HG03025 (cell line): ENCODE measurements around the gene SH3PXD2B.

ENCODE experiments used
- ATAC-seq: cut with Tn5 transposase; IDR thresholded peaks from one replicate; pipeline ENCODE4 v1.9.1; 2021; ENCODE audit warnings: mild to moderate bottlenecking, moderate library complexity; ENCODE audit not compliant: unreplicated experiment, low FRiP score

Gene SH3PXD2B

DNA sequence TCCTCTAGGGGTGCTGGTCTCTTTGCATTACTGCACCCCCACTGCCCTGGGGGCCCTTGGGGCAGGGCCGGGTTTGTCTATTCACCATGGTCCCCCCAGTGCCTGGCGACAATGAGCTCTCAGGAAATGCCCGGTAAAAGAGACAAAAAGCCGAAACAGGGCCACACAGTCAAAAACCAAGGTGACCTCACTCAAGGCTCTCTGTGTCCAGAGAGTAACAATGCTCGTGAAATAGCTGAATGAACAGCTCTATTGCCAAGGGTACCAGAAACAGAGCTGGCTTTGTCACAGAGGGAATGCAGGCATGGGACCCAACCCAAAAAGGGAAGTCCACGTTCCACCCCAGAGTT is 16.0 kb downstream of the SH3PXD2B start:
- ATAC-seq = no peak

DNA sequence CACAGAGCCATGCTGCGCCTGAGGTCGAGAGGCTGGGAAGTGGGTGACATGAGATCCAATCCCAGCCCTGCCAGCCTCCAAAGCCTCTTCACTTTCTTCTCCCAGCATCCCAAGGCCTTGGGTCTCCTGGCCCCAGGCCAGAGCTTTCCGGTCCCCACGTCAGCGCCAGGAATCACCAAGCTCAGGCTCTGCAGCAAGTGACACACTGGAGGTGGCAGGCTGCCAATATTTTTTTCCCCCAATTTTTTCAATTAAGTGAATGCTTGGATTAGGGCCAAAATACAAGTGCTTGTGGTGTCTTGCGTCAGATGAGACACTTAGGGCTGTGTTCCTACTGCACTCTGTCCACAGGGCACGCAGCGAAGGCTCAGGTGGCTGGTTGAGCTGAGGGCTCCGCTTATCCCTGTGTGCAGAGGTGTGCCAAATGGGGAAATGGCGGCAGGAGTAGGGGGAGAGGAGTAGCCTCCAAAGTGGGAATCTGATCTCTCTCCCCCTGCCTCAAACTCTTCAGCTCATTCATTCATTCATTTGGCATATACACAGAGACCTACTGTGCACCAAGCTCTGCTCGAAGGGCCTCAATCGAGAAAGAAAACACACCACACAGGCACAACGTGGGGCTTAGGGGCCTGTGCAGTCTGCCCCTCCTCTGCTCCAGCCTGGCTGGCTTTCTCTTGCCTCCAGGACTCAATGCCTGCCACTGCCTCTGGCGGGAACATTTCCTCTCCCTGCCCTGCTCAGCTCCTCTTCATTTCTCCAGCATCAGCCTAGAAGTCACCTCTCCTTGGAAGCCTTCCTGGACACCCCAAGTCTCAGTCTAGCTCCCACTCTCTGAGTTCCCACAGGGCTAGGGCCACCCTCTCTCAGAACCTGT is 16.6 kb downstream of the SH3PXD2B start:
- ATAC-seq = no peak

DNA sequence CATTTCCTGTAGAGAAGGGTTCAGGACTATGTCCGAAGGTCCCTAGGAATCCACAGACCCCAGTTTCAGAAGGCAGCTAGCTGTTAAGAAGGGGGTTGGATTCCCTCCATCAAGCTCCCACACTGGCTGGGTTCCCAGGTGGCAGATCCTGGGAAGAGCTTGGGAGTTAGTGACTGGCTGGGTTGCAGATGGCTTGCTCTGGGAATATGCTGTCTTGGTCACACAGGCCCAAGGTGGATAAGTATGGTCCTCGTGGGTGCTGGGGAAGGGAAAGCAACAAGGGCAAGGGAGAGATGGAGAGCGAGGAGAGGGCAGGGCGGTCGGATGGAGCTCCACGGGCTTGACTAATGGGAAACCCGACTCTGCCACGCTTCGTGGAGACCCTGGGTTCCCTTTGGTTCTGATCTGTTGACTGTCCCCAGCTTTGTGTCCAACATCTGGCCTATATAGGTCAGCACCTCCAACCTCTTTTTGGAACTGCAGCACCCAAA is 17.4 kb downstream of the SH3PXD2B start:
- no peak for ATAC-seq

DNA sequence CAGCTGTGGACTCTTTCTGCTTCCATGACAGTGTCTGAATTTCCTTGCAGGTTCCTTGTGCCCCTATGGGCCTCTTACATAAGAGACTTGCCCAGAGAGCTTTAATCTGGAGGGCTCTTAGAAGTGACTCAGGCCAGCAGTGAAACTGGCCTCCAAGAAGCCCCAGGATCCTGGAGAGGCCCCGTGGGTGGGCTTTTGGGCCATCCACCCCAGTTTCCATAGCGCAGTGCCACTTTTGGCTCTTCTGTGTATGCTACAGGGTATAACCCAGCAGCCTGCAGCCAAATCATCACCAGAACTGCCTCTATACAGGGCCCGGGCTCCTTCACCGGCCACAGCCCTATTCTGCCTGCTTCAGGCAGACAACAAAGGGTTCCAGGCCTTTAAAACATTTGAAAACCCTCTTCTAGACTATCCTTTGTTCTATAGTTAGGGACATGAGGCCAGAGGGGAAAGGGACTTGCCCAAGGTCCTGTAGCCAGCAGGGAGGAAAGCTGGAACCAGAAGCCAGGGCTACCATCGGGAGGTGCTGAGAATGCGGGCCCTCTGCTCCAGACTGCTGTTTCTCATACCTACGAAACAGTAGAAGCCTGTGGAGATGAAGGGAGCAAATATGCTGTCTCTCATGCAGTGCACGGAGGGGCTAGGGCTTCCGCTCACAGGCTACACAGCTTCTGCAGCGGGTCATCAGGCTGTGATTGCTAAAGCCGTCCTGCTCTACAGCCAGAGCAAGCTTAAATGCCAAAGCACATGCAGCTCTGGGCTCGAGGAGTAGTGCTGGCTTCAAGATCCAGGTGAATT is 18.0 kb downstream of the SH3PXD2B start:
- no peak for ATAC-seq

DNA sequence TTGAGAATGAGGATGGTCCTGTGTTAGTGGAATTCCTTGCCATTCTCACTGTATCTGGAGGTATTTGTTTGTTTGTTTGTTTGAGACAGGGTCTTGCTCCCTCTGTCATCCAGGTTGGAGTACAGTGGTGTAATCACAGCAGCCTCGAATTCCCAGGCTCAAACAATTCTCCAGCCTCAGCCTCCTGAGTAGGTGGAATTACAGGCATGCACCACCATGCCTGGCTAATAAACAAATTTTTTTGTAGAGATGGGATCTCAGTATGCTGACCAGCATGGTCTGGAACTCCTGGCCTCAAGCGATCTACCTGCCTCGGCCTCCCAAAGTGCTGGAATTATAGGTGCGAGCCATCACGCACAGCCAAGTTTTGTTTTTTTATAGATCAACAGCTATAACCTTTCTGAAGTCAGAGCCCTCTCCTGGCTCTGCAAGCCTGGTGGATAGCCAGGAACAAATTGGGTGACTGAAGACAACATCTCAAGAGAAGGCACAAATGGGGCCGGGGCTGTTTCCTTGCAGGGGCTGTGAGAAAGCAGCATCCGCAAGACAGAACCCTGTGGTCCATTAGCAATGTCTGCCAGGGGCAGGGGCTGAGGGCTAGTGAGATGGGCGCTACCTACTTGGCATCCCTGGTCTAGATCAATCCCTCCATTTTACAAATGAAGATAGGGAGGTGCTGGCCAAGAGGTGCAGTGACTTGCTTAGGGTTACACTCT is 18.8 kb downstream of the SH3PXD2B start:
- ATAC-seq = no peak

DNA sequence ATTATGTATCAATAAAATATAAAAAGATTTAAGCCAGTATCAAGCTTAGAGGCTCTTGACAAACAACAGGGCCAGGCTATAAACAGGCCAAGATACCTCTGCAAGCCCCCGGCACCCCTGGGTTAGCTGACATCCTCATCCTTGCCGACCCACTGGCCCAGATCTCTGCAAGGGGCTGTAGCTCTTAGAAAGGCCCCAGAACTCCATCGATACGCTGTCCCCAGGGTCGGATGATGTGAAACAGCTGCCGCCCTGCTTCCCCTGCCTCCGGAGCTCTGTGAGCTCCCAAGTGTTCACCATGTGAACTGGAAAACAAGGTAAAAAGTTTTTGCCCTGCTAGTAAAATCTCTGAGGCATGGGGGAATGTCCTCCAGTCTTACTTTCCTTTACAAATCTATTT is 20.1 kb downstream of the SH3PXD2B start:
- ATAC-seq = no peak

DNA sequence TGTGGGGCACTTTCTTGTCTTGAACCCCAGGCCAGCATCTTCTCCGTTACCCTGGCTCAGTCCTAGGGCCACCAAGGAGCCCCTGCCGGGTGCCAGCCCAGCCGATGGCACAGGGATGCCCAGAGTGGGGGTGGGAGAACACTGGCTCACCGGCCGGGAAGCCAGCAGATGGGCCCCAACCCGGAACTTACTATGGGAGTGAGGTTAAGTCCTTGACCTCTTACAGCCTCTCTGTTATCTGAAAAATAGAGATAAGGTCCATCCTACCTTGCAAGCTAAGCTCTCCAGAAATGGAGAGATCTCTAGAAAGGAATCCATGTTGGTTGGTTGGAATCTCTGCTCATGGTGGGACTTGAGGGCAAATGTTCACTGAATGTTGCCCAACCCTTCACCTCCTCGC is 20.8 kb downstream of the SH3PXD2B start:
- ATAC-seq = no peak

DNA sequence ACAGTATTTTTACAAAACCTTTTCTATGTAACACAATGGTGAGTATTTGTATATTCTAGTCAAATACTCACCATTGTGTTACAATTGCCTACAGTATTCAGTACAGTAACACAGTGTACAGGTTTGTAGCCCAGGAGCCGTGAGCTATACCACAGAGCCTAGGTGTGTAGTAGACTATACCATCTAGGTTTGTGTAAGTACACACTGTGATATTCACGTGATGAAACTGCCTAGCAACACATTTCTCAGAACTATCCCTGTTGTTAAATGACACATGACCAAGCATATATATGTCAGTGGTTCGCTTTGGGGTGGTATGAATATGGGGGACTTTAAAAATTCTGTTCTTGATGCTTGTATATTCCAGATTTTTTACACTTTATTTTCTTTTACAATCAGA is 21.3 kb downstream of the SH3PXD2B start:
- ATAC-seq = no peak

DNA sequence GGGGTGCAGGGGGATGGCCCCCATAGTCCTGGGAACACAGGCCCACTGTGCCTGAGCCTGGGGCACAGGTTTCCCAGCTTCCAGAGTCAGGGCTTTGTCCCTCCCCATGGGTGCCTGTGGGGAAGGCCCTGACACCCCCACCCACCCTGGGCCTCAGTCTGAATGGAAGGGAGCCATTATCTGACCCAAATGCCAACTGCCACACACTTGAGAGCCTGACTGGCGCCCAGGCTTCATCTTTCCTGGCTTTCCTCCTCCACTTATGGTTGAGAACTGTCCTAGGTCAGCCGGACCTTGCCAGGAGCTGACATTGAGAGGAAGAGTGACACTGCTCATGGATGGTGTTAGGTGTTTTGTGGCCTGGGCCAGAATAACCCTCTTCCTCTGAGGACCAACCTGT is 24.0 kb downstream of the SH3PXD2B start:
- no peak for ATAC-seq

DNA sequence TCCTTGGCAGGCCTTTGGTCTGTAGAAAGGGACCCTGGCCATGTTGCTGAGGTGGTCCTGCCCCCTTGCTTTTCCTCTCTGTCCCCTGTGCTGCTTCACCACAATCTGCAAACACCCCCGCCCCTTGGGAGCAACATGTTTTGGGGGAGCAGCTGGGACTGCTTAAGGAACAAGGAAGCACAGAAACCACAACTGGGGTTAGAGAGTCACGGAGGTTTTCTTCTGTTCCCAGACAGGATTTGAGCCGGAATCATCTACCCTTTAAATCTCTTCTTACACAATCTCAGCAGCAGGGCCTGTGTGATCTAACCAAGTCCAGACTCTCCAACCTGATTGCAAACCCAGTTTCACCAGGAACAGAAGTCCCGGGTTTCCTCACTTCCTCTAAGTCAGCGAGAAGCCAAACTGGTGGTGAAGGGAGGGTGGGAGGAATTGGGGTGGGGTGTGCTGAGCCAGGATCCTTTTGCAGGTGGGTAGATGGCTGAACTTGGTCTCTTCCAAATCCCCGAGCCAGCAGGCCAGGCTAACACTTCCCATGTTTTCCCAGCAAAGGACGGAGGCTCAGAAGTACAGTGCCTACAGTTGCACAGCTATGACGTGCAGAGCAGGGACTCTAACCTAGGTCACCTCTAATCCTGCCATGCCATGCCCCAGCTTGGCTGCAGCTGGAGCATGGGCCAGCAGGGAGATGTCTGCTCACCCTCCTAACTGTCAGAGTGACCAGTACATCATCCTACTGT is 25.0 kb downstream of the SH3PXD2B start:
- no peak for ATAC-seq

DNA sequence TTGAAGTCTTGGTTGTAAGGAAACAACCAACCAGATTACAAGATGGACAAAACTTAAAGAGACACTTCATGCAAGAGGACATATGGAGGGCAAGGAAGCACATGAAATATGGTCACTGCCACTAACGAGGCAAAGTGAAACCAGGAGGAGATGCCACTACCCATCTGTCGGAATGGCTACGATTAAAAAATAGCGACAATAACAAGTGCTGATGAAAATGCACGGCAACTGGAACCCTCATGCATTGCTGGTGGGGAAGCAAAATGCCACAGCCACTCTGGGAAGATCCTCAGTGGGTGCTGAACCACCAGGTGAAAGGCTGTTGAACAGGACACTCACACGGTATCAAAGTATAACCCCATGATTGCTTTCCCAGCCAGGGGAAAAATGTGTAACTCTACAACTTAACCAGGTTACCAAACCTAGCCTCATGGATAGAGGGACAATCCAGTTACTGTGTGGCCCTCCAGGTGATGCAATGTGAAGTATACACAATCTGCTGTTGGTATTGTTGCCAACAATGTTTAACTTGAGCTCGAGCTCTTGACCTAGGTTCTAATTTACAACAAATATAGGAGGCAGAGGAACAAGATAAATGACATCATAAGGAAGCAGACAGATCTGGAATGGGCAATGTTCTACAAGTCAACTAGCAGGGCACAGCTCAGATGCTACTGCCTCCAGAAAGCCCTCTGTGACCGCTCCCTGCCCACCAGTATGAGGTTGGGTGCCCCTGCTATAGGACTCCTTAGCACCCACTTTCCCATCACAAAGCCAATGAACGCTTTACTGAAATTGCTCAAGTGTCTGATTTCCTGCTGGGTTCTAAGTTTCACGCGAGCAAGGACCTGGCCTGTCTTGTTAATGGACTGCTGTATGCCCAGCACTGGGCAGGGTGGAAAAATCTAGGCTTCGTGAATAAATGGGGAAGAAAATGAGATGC is 25.8 kb downstream of the SH3PXD2B start:
- ATAC-seq = no peak

DNA sequence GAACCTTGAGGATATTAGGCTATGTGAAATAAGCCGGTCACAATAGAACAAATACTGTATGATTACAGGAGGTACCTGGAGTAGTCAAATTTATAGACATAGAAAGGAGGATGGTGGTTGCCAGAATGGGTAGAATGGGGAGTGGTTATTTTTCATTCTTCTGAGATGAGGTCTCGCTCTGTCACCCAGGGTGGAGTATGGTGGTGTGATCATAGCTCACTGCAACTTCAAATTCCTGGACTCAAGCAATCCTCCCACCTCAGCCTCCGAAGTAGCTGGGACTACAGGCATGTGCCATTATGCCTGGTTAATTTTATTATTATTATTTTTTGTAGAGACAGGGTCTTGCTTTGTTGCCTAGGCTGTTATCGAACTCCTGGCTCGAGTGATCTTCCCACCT is 27.1 kb downstream of the SH3PXD2B start:
- no peak for ATAC-seq

DNA sequence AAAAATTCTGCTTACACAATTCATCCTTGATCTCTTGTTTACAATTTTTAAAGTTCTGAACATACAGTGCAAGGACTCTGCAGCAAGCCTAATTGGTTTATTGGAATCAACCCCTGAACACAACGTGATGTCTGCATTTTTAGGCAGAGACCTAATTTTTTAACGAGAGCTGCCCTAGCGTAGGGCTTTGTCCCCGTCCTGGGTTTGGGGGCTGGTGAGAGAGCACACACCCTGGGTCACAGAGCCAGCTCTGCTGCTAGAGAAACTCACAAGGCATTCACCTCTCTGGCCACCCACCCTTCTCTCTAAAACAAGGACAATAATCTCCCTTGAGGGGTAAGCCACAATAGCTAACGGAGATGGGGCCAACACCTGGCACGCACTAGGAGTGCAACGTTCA is 28.2 kb downstream of the SH3PXD2B start:
- ATAC-seq = no peak

DNA sequence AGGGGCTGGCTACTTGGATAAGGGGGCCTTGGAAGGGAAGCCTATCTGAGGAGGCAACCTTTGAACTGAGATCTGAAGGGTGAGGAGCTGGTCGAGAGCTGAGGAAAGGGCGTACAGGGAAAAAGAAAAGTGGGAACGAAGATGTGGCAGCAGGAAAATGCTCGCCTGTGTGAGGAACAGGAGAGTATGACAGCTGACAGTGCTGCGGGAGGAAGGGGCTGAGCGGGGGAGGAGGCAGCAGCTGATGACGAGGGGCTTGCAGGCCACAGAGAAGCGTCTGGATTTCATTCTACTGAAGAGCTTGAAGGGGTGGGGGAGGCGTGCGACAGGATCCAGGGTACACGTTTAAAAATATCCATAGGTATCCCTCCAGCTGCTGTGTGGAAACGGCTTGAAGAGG is 28.9 kb downstream of the SH3PXD2B start:
- no peak for ATAC-seq

DNA sequence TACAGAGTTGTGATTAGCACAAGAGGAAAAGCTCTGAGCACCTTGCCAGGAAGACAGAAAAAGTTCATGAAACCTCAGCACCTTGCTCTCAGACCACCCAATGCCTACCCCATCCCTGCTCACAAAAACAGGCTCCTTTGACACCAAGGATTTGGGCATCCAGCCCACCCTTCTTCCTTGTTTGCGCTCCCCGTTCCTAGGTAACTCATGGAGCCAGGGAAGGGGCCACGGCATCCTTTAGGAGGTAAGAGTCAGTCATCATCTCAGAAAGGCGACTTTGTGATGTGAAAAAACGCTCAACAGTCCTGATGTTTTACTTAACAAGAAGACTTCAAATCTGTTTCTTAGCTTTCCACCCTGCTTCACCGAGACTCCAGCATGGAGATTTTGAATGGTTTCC is 29.5 kb downstream of the SH3PXD2B start:
- ATAC-seq = no peak

DNA sequence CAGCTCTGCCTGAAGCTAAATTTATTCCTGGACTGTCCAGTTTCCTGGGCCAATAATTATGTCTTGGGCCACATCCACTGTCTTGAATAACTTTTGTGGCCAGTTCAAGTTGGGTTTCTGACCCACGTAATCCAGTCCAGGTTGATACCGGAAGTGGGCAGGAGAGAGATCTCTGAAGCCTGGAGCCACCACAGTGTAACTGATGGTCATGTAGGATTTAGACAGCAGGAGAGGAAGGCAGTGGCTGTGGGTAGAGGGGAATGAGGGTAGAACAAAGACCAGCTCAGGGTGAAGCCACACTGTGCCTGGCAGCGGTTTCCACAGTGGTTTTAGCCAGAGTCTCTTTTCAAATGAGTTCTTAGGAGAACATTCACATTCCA is 30.2 kb downstream of the SH3PXD2B start:
- ATAC-seq = no peak

DNA sequence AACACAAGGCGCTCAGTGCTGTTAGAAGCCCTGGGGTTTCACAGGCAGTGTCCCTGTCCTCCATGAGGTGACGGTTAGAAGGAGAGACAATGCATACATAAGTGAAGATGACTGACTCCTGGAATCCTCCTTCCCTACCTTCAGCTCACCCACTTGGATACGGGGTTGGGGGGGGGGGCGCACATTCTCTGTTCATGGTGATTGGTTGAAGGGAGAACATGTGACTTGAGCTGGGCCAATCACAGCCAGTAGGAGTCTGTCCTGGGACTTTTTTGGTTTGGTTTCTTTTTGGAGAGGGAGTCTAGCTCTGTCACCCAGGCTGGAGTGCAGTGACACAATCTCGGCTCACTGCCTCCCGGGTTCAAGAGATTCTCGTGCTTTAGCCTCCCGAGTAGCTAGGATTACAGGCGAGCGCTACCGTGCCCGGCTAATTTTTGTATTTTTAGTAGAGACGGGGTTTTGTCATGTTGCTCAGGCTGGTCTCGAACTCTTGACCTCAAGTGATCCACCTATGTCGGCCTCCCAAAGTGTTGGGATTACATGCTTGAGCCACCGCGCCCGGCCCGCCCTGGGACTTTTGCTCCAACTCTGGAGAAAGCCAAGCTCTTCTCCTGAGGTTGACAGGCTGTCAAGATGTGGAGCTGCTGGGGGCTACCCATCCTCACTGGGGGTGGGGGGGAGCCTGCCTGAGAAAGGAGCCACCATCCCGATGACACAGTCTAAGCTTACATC is 30.8 kb downstream of the SH3PXD2B start:
- no peak for ATAC-seq

DNA sequence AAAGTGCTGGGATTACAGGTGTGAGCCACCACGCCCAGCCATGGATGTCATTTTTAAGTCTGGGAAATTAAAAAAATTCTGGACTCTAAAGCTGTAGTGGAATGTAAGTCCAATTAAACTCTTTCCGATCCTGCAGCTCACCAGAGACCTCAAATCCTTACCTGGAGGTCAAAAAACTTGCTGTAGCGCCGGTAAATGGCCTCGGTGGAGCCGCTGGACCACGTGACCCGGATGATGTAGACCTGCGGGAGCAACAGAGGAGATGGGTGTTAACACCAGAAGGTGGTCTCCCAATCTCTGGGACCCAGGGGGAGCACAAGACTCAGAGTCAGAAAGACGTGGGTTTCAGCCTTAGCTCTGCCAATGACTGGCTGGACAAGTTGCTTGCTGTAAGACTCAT is 32.1 kb downstream of the SH3PXD2B start:
- ATAC-seq = no peak

DNA sequence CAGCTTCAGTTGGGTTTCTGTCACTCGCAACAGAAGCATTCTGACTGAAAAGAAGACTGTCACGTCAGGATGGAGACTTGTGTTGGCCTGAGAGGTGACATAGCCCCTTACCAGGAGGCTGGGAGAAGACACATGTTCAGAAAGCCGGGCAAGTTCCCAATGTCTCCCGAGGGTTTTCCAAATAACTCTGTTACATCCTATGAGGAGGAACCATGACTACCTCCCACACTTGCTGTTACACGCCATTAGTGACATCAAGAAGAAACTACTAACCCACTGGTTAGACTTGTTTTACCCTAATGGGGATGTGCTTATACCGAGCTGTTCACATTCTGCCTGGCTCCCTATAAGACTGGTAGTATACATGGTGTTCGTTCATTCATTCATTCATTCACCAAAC is 33.3 kb downstream of the SH3PXD2B start:
- ATAC-seq = no peak
